Measurements from ENCODE around the gene GARIN5B. TPM values are rescaled to one million over a fixed set of nuclear protein-coding genes. Genes with fewer than 3 reads are reported as not detected.

GARIN5B gene
- total RNA-seq, 1 experiment from 2014 or later: not detected

- no peaks in the 10 kb centered on the region; the same call in 1 of the 2 replicates for H3K27me3 Mint-ChIP-seq (ENCODE audit: low read depth)
- POLR2A ChIA-PET: no interaction called here
These were observed 17.8 kb downstream of the GARIN5B start for GRCh38 chr19:55345101-55345817.

GRCh38 chr19:55344444-55344843 is 18.6 kb downstream of the GARIN5B start:
- ChIA-PET POLR2A (no interaction called here), CTCF (interaction anchor here (0.5 to 1.3 kb wide), 3 partner anchors 9 to 310 kb away, joined by 3 read pairs; no protein-coding TSS in a partner anchor)
- no peak for ATAC-seq
- Mint-ChIP-seq H3K36me3 (peaks cover 28% of the 10 kb centered on the region), H3K27me3 (ENCODE audit: low read depth) (no peaks in the 10 kb centered on the region; the same call in 1 of the 2 replicates), H3K4me1 (peaks cover 35% of the 10 kb centered on the region), H3K9me3 (no peaks in the 10 kb centered on the region), H3K4me3 (no peak overlapping the region), H3K27ac (no peak overlapping the region)
- DNase-seq (ENCODE audit: low spot score): no peak
- TF ChIP-seq RELA (CRISPR knock-in tag; IDR thresholded peaks at IDR 0.05; ENCODE audit: borderline replicate concordance) (no peak), ZNF532 (CRISPR knock-in tag; IDR thresholded peaks at IDR 0.05; ENCODE audit: borderline replicate concordance) (no peak), MAX (CRISPR knock-in tag; IDR thresholded peaks at IDR 0.05) (no peak), E2F4 (CRISPR knock-in tag; IDR thresholded peaks at IDR 0.05; ENCODE audit: borderline replicate concordance, low read depth) (no peak), NFATC4 (CRISPR knock-in tag; IDR thresholded peaks at IDR 0.05) (no peak), MXD4 (CRISPR knock-in tag; IDR thresholded peaks at IDR 0.05; ENCODE audit: borderline replicate concordance) (no peak), ZNF281 (CRISPR knock-in tag; IDR thresholded peaks at IDR 0.05) (no peak), NFE2L1 (CRISPR knock-in tag; IDR thresholded peaks at IDR 0.05) (no peak), E2F5 (CRISPR knock-in tag; IDR thresholded peaks at IDR 0.05) (no peak), ZBTB21 (CRISPR knock-in tag; IDR thresholded peaks at IDR 0.05; ENCODE audit: borderline replicate concordance) (no peak), ZNF671 (CRISPR knock-in tag; IDR thresholded peaks at IDR 0.05) (no peak)

More at GRCh38 chr19:55345101-55345817, 17.8 kb downstream of the GARIN5B start:
- Mint-ChIP-seq H3K36me3 (peaks cover 28% of the 10 kb centered on the region), H3K27ac (peak overlapping the region; percentile 84), H3K4me1 (peaks cover 41% of the 10 kb centered on the region), H3K4me3 (no peak overlapping the region), H3K9me3 (no peaks in the 10 kb centered on the region)
- ATAC-seq: no peak
- TF ChIP-seq PRDM15 (CRISPR knock-in tag; IDR thresholded peaks at IDR 0.05) (0 out of 2 replicates have a peak, but pooled peaks have one; percentile 26), ETV6 (CRISPR knock-in tag; IDR thresholded peaks at IDR 0.05) (no peak)
- DNase-seq (ENCODE audit: low spot score): no peak
- CTCF ChIA-PET: interaction anchor here (0.5 to 1.7 kb wide), 4 partner anchors 31 to 73 kb away, joined by 3 to 6 read pairs (median 3); partner anchors contain the start of gene TMEM238

Measured in WTC11 (cell line).